Adipose tissue (tissue), 3 donors: Measurements from ENCODE around the gene SLC26A3. TPM values are rescaled to one million over a fixed set of nuclear protein-coding genes. Genes with fewer than 3 reads are reported as not detected.

ENCODE experiments used
- H3K27ac ChIP-seq: one replicate; pipeline ENCODE4 v1.5.1; 2013; ENCODE audit warnings: low read depth, low read length
- WGBS, 3 donors: extraction: QIAGEN DNeasy Blood & Tissue Kit; methylation state at CpG; one replicate each; pipeline ENCODE4 v1.1.7; 2013; 5-methylcytosine and 5-hydroxymethylcytosine counted together
- polyA plus RNA-seq, 3 donors: library from polyadenylated mRNA; stranded (reverse); fragments of 200-250 nt; gene quantifications; one replicate each; pipeline ENCODE4 v1.2.3, GENCODE V29; 2013
- donor health status: healthy with polysubstance abuse.
- donor health status: Bipolar disorder and iron deficiency.
- donor health status: healthy.

Gene SLC26A3
- polyA plus RNA-seq, 3 donors: 0.05 to 0.27 (median 0.11) TPM

DNA sequence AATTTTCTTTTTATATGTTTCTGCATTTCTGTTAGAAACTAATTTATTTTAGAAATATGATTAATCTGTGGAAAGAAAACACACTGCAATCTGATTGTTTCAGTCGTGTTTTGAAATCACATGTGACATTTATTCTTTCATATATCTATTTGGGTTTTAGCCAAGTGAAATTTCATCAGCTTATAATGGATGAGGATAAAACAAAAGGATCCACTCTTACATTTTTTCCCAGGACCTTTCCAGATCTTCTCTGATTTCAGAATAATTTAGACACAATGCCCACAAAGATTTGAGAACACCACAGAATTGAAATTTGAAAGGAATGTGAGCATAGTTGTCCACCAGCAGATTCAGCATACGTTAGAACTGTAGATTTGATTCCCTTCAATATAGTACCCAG, 30.0 kb downstream of the SLC26A3 start:
- no peak overlapping the region for H3K27ac ChIP-seq
- 56% methylated on average over 2 of the region's 2 CpGs for WGBS, 3 donors

DNA sequence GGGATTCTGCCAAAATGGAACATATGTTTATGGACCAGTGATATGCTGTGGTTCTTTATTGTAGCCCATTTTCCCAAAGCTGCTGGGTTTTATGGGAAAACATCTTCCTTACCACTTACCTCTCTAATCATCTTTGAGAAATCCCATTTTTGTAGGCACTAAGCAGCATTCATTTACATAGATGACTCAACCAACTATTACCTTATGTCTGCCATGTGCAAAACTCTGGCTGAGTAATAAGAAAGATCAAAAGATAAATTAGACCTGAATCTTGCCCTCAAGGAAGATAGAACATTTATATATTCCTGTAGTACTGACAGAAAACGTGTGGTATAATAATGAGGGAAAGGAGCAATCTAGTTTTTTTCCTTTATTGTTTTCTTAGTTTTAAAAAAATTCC, 34.8 kb downstream of the SLC26A3 start:
- no peak overlapping the region for H3K27ac ChIP-seq
- WGBS, 3 donors: 71 to 76% (median 74%) methylated on average over 1 of the region's 1 CpG

DNA sequence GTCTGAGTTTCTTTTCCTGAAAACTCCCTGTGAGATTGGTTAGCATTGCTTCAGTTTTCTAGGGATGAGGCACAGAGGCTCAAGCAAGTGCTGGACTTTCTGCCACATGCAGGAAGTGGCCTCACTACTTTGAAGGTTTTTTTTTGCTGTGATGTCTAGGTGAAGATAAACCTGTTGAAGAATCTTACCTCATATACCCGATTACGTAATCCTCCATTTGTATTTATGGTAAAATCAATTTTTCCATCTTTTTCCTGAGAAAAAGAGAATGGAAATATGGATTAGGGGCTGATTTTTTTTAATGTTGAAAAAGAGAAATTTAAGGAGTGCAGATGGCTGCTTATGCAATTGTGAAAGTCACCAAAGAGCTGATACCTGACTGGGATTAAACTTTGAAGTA, 35.6 kb downstream of the SLC26A3 start:
- no peak overlapping the region for H3K27ac ChIP-seq
- WGBS, 3 donors: 96 to 98% (median 97%) methylated on average over 2 of the region's 2 CpGs

DNA sequence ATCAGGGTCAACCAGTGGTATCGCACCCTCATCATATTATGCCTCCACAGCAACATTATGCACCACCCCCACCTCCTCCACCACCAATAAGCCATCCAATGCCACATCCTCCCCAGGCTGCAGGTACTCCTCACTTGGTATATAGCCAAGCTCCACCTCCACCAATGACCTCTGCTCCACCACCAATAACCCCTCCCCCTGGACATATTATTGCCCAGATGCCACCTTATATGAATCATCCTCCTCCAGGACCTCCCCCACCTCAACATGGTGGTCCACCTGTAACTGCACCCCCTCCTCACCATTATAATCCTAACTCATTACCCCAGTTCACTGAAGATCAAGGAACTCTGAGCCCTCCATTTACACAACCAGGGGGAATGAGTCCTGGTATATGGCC, 44.4 kb downstream of the SLC26A3 start:
- 93 to 100% (median 95%) methylated on average over 1 of the region's 1 CpG for WGBS, 3 donors
- H3K27ac ChIP-seq: no peak overlapping the region

DNA sequence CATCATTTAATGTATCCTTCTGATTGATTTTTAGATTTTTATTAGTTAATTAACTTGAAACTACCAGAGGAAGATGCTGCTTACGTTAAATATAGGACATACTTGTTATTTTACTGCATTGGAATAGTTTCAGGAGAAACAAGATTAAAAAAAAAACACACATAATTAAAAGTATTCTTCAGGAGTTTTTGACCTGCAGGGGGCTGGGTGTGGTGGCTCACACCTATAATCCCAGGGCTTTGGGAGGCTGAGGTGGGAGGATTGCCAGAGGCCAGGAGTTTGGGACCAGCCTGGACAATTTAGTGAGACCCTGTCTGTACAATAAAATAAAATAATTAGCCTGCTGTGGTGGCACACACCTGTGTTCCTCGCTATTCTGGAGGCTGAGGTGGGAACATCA, 48.4 kb downstream of the SLC26A3 start:
- 97 to 98% (median 98%) methylated on average over 2 of the region's 2 CpGs for WGBS, 3 donors
- H3K27ac ChIP-seq: no peak overlapping the region

DNA sequence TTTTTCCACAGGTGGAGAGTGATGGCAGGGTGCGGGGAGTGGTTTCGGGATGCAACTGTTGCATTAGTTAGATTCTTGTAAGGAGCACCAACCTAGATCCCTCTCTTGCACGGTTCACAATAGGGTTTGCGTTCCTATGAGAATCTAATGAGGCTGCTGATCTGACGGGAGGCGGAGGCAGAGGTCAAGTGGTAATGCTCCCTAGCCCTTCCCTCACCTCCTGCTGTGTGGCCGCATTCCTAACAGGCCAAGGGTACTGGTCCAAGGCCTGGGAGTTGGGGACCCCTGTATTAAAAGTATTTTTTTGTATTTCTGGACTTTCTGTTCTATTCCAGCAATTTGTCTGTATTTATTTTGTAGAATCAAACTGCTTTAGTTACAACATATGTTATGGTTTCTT, 51.9 kb downstream of the SLC26A3 start:
- H3K27ac ChIP-seq: no peak overlapping the region
- WGBS, 3 donors: 94 to 95% (median 95%) methylated on average over 7 of the region's 7 CpGs

DNA sequence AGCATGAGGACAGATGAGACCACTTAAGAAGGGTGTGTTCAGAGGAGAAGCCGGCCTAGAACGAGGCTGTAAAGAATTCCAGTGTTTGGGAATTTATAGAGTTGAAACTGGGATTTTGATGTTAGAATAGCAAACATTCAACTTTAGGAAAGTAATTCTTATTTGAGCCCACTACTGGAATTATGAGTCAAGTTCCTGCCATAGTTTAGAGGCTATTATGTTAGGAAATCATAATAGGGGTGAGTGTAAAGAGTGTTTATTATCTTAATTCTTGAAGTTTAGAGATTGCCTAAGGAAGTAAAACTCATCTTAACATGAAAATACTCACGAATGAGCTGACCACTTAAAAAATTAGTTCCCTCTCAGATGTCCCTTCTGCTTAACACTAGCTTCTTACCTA, 57.0 kb downstream of the SLC26A3 start:
- WGBS, 3 donors: 54 to 65% (median 63%) methylated on average over 3 of the region's 3 CpGs
- H3K27ac ChIP-seq: no peak overlapping the region

DNA sequence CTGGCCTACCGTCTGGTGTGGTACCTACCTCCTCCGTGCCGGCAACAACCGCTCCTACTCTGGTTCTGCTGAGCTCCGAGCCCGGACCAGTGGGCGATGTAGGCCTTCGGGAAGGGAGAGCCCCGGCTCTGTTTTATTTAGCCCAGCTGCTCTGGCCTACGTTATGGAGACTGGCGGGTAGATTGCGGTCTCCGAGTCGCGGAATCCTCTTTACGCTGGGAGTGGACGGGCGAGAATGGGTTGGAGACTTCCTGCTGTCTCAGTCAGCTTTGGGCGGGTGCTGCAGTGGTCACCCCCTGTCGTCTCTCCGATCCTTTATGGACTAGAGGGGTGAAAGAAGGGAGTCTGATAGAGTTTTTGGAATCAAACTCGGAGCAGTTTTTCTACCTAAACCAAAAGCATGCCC, 58.7 kb downstream of the SLC26A3 start:
- H3K27ac ChIP-seq: peak overlapping the region; percentile 19
- WGBS, 3 donors: 0% methylated on average over 22 of the region's 22 CpGs

DNA sequence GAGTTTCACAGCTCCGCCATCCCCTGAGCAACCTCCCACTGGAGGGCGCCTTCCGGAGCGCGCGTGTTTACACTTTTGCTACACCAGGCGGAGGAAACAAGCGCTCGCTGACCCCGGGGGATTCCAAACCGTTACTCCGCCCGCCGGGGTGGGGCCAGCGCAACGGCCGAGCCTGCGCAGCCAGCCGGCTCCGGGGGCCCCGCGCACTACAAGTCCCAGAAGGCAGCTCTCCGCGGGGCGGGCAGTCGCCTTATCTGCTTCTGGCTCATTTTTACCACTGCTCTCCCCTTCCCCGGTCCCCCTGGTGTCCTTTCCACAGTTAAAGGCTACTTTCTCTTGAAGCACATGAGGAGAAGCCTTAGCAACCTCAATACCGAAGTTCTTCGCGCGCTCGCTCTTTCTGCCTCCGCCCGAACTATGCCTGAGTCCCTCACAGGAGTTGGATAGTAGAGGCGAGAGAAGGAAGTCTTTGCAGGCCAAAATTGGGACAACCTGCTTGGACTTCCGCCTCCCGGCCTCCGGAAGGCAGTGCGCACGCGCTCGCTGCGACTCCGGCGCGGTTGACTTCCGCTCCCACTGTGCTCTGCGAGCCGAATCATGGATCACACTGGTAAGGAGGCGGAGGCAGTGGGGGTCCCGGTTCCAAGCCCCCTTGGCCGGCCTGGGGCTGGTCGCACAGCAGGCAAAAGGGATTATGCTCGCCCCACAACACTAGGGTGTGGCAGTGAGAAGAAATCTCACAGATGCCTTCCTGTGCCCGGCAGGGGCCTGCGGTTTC, 59.3 kb downstream of the SLC26A3 start, which contains the start of gene CBLL1:
Gene CBLL1, plus strand, starts transcription at position 576 of the 778 bp plus-strand sequence. Its CDS starts 22 bp downstream, at position 598.
- H3K27ac ChIP-seq: peak within 1 kb of the TSS; percentile 57
- WGBS, 3 donors: 0% methylated on average over 56 of the region's 56 CpGs

DNA sequence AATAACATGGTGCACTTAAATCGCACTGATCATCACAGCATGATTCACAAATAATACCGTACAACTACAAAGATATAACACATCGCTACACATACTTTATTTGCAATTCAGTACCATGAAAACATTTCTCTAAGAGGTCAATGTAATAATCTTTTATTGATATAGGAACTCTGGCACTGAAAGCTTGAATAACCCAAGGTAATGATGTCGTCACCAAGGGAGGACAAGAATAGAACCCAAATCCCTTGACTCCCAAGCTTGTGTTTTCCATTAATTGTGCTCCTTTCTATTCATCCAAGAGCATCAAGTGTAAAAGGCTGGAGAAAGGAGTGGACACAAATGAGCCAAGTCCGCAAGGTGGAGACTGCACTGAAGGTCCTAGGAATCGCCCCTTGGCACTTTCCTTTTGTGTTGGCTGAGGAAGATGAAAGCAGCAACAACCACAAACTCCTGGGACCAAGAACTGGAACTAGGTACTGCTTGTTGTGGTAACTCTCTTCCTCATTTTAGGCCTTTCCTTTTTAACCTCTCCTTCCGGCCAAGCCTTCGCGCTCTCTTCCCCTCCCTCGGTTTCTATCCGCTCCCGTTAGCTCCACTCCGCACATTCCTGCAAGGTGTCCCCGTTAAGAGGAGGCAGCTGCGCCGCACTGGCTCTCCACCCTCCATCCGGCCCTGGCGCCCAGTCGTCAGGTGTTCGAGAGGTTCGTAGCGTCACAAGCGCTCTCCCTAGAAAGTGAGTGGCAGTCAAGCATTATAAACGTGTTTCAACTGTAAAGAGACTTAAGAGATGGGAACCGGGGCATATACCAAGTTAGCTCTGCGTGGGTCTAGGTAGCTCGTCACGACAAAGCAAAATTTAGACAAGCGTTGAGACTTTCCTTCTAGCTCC, 60.1 kb downstream of the SLC26A3 start:
- H3K27ac ChIP-seq: peak overlapping the region; percentile 57
- 14% methylated on average over 29 of the region's 29 CpGs for WGBS, 3 donors

DNA sequence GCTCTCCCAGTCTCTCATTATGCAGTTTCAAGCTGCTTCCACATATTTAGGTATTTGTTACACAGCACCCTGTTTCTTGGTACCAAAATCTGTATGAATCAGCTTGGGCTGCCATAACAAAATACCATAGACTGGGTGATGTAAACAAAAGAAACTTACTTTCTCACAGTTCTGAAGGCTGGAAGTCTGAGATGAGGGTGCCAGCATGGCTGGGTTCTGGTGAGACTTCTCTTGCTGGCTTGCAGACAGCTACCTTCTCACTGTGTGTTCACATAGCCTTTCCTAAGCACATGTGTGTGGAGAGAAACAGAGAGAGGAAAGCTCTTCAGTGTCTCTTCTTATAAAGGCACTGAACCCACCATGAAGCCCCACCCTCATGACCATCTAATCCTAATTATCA, 74.7 kb downstream of the SLC26A3 start:
- no peak overlapping the region for H3K27ac ChIP-seq

DNA sequence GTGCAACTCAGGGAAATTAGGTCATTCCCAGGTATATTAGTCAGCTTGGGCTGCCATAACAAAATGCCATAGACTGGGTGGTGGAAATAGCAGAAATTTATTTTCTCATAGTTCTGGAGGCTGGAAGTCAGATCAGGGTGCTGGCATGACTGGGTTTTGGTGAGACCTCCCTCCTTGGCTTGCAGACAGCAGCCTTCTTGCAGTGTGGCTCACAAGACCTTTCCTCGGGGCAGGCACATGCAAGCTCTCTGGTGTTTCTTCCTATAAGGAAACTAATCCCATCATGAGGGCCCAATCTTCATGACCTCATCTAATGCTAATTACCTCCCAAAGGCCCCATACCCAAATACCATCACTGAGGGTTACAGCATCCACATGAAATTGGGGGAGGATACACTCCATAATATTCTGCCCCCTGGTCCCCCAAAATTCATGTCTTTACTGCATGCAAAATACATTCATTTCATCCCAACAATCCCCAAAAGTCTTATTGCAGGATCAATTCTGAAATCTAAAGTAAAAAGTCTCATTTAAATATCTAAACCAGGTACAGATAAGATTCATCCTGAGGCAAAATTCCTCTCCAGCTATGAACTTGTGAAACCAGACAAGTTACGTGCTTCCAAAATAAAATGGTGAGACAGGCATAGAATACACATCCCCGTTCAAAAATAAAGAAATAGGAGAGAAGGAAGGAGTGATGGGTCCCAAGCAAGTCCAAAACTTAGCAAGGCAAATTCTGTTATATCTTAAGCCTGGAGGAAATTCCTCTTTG, 76.5 kb downstream of the SLC26A3 start:
- WGBS, 3 donors: 78 to 84% (median 83%) methylated on average over 3 of the region's 3 CpGs
- no peak overlapping the region for H3K27ac ChIP-seq

DNA sequence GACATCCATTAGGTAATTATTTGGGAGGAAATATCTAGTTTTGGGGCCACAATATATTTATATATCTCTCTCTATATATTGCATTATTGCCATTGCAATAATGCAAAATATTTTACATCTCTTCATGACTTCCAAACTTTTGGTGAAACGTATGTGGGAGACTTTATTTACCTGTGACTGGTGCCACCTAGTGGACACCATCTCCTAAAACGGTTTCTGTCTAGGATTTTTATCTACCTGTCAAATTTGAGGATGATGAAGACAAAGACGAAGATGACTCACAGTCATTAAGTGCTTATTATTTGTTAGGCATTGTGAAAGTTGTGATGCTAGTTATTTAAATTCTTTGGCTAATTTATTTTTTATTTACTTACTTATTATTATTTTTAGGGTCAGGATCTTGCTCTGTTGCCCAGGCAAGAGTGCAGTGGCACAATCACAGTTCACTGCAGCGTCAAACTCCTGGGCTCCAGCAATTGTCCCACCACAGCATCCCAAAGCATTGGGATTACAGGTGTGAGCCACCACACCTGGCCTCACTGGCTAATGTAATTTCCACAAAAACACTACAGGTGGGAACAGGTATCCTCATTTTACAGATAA, 77.8 kb downstream of the SLC26A3 start:
- 16 to 24% (median 20%) methylated on average over 4 of the region's 4 CpGs for WGBS, 3 donors
- H3K27ac ChIP-seq: no peak overlapping the region

DNA sequence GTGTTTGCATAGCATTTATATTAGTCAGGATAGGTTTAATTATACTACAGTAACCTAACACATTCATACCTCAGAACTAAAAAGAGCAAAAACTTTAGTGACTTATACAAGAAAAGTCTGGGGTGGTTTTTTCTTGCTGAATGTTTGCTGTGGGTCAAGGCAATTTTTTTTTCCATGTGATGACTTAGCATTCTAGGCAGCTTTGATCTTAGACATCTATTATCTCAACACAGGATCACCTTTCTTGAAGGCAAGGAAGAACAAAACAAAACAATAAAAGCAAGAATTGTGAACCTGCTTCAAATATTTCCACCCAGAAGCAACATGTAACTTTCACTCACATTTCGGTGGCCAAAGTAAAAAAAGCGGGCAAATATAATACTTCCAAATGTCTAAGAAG, 79.8 kb downstream of the SLC26A3 start:
- WGBS, 3 donors: 88 to 96% (median 94%) methylated on average over 2 of the region's 2 CpGs
- no peak overlapping the region for H3K27ac ChIP-seq

DNA sequence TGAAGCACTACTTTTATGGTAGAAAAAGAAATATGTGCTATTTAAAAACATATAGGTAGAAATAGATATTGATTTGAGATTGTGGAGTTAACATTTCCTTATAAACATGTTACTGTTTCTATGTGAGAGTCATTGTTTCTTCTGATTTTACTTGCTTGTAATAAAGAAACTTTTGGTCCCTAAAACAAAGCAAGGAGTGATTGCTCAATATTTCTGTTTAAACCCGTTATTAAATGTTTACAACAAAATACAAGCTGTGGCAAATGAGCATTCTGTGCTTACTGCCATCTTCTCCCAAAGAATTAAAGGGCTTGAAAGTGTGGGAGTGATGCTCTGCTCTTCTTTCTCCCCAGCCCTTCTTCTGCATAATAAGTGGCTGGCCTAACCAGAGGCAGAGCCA, 81.7 kb downstream of the SLC26A3 start:
- 40 to 67% (median 51%) methylated on average over 1 of the region's 1 CpG for WGBS, 3 donors

DNA sequence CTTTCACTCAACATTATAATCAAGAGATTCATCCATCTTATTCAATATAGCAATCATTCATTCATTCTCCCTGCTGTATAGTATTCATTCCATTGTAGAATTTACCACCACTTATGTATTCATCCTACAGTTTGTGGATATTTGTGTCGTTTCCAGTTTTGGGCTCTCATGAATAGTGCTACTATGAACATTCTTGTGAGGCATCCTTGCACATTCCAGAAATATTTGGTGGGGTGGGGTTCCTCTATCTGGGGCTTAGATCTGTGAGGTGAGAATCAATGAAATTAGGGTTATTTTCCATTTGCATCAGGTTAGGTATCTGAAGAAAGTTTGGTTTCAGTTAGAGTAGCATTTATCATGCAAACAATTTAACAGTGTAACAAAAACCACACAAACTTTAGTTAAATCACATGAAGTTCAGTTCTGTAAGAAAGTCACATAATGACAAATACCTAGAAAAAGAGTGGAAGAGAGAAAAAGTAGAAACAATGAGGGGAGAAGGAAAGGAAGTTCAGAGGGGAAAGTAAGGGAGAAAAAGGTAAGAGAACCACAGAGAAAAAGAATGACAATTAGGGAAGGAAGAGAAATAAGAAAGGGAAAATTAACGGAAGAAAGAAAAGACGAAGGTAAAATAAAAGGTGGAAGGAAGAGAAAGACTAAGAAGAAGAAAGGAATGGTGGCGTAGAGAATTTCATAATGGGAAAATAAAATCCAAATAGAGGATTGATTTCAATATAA, 84.4 kb downstream of the SLC26A3 start:
- no peak overlapping the region for H3K27ac ChIP-seq
- WGBS, 3 donors: 84 to 86% (median 85%) methylated on average over 4 of the region's 4 CpGs

More for the DNA sequence above, 81.7 kb downstream of the SLC26A3 start:
- no peak overlapping the region for H3K27ac ChIP-seq

DNA sequence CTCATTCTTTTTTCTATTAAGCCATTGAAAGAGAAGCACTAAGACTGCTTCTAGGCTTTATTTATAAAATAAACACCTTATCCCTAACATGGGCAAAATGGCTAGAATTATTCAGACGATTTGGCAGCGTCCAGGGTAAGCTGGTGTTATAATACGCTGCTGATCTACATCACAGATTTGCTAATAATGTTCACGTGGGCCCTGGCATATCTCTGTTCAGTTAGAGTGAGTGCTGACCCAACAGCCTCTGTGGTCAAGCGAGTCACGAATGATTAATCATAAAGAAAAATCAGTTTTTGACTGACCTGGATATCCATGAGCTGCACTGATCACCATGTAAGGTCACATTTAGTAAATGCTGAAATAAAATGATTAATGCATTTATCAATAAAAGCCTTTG, 87.5 kb downstream of the SLC26A3 start:
- WGBS, 3 donors: 84 to 89% (median 87%) methylated on average over 6 of the region's 6 CpGs

More for the DNA sequence above, 87.5 kb downstream of the SLC26A3 start:
- H3K27ac ChIP-seq: no peak overlapping the region
